Hepatocyte (in vitro differentiated cells): ENCODE data around the gene TAF4. TPM values are rescaled to one million over a fixed set of nuclear protein-coding genes. Genes with fewer than 3 reads are reported as not detected.

Source experiments
- DNase-seq: peaks from one replicate; pipeline ENCODE4 v3.0.0-alpha.2; 2016; ENCODE audit warnings: low spot score
- H2AFZ ChIP-seq: fragments of 200-600 bp; sonication (generic); 2 replicates; pipeline ENCODE4 v1.6.0; 2016; ENCODE audit warnings: antibody characterized with exemption, mild to moderate bottlenecking
- H3K27ac ChIP-seq: fragments of 200-600 bp; sonication (generic); 2 replicates; pipeline ENCODE4 v1.5.1; 2016; ENCODE audit warnings: mild to moderate bottlenecking
- H3K27me3 ChIP-seq: fragments of 200-600 bp; sonication (generic); 2 replicates; pipeline ENCODE4 v1.6.1; 2016
- H3K36me3 ChIP-seq: fragments of 200-600 bp; sonication (generic); replicated peaks from 2 replicates; pipeline ENCODE4 v1.5.1; 2016; ENCODE audit warnings: low read depth; ENCODE audit not compliant: insufficient read depth
- H3K4me1 ChIP-seq: fragments of 200-600 bp; sonication (generic); 2 replicates; pipeline ENCODE4 v1.5.1; 2016; ENCODE audit warnings: mild to moderate bottlenecking, moderate library complexity; ENCODE audit not compliant: insufficient read depth
- H3K4me2 ChIP-seq: fragments of 200-600 bp; sonication (generic); 2 replicates; pipeline ENCODE4 v1.6.0; 2016
- H3K4me3 ChIP-seq: fragments of 200-600 bp; sonication (generic); 2 replicates; pipeline ENCODE4 v1.5.1; 2016; ENCODE audit warnings: mild to moderate bottlenecking
- H3K79me2 ChIP-seq: fragments of 200-600 bp; sonication (generic); 2 replicates; pipeline ENCODE4 v1.6.0; 2017; ENCODE audit warnings: mild to moderate bottlenecking
- H3K9me2 ChIP-seq: fragments of 200-600 bp; sonication (generic); replicated peaks from 2 replicates; pipeline ENCODE4 v1.6.0; 2017; ENCODE audit warnings: mild to moderate bottlenecking; ENCODE audit not compliant: insufficient read depth
- H3K9me3 ChIP-seq: fragments of 200-600 bp; sonication (generic); 2 replicates; pipeline ENCODE4 v1.5.1; 2016; ENCODE audit warnings: low read depth, mild to moderate bottlenecking
- H4K20me1 ChIP-seq: fragments of 200-600 bp; sonication (generic); 2 replicates; pipeline ENCODE4 v1.6.0; 2016; ENCODE audit warnings: mild to moderate bottlenecking; ENCODE audit not compliant: insufficient read depth, poor library complexity, severe bottlenecking
- CTCF ChIP-seq: fragments of 200-600 bp; sonication (generic); IDR thresholded peaks from 2 replicates; pipeline ENCODE4 v1.5.1; 2016; ENCODE audit warnings: antibody characterized with exemption, mild to moderate bottlenecking; ENCODE audit not compliant: poor library complexity
- EZH2 ChIP-seq: fragments of 200-600 bp; sonication (generic); IDR thresholded peaks from 2 replicates; pipeline ENCODE4 v1.6.1; 2016; ENCODE audit warnings: antibody characterized with exemption, mild to moderate bottlenecking, borderline replicate concordance
- EZH2phosphoT487 ChIP-seq: fragments of 200-600 bp; sonication (generic); IDR thresholded peaks from one replicate; pipeline ENCODE4 v1.6.1; 2018; ENCODE audit warnings: antibody characterized with exemption, mild to moderate bottlenecking, low read depth, moderate library complexity; ENCODE audit not compliant: unreplicated experiment, severe bottlenecking
- whole genome bisulfite sequencing: methylation state at CpG from one replicate; pipeline ENCODE4 v1.1.6; 2016; ENCODE audit warnings: low lambda C conversion rate; ENCODE audit errors: missing lambda C conversion rate; 5-methylcytosine and 5-hydroxymethylcytosine counted together
- polyA plus RNA-seq: library from polyadenylated mRNA; unstranded; fragments of >200 nt; fragmentation: Nextera tagmentation; extraction: Ambion mirVana; gene quantifications from 2 replicates; pipeline ENCODE4 v1.2.1, GENCODE V29; 2016
- total RNA-seq: library from RNA; depleted of rRNA; stranded (reverse); fragments of >200 nt; gene quantifications from 2 replicates; pipeline ENCODE4 v1.2.3, GENCODE V29; 2014

The TAF4 gene
- total and polyA plus RNA-seq, 2 experiments from 2014 or later = 2.9 to 6.6 TPM

DNA sequence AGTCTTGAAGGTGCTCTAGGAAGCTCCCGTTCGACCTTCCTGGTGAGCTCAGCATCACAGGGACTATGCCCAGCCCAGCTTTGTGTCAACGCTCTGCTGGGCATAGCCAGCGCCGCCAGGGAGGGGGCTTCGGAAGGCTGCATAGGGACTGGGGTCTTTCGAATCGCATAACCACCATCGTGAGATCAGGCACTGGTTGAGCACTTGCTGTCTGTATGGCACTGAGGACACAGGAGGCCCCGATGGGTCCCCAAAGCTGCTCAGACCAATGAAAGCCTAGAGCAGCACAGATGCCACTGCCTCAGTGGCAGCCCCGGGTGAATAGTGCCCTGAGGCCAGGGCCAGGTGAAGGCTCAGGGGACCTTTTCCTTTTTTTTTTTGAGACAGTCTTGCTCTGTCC lies 96.7 kb downstream of the TAF4 start:
- Histone ChIP-seq H3K27ac (no peak overlapping the region), H3K79me2 (no peaks in the 10 kb centered on the region), H2AFZ (no peak overlapping the region), H3K4me1 (no peaks in the 10 kb centered on the region), H3K4me3 (no peak overlapping the region), H3K9me3 (no peaks in the 10 kb centered on the region), H3K27me3 (no peaks in the 10 kb centered on the region), H3K9me2 (no peaks in the 10 kb centered on the region), H3K36me3 (no peaks in the 10 kb centered on the region), H4K20me1 (no peaks in the 10 kb centered on the region), H3K4me2 (no peak overlapping the region)
- no peak for TF ChIP-seq EZH2phosphoT487
- TF ChIP-seq EZH2 = no peak
- TF ChIP-seq CTCF = no peak
- WGBS = 91% methylated on average over 11 of the region's 11 CpGs
- no peak for DNase-seq

GRCh38 chr20:61968036-61968810 lies 97.5 kb downstream of the TAF4 start:
- no peaks in the 10 kb centered on the region for H3K36me3 ChIP-seq
- no peak overlapping the region for H3K4me2 ChIP-seq
- H3K27me3 ChIP-seq = no peaks in the 10 kb centered on the region
- H3K4me3 ChIP-seq = no peak overlapping the region
- no peaks in the 10 kb centered on the region for H4K20me1 ChIP-seq
- no peak overlapping the region for H3K27ac ChIP-seq
- no peak overlapping the region for H2AFZ ChIP-seq
- TF ChIP-seq EZH2 = no peak
- no peak for TF ChIP-seq CTCF
- TF ChIP-seq EZH2phosphoT487 = no peak
- no peaks in the 10 kb centered on the region for H3K9me3 ChIP-seq
- H3K9me2 ChIP-seq = no peaks in the 10 kb centered on the region
- H3K79me2 ChIP-seq = no peaks in the 10 kb centered on the region
- H3K4me1 ChIP-seq = no peaks in the 10 kb centered on the region
- WGBS = 90% methylated on average over 22 of the region's 22 CpGs
- no peak for DNase-seq

DNA sequence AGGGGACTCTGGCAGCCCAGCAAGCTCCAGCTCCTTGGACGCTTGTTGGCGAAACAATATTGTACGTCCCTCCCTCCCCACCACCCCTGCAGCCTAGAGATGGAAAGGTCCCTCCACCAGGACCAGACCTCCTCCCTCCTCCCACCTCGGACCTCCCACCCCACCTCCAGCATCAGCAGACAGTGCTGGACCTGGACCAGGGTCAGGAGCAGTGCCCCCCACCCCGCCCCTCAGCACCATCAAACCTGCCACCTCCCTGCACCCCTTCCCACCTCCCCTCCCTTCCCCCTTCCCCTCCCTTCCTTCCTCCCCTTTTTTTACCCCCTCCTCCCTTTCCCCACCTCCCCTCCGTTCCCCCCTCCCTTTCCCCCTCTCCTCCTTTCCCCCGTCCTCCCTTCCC lies 98.4 kb downstream of the TAF4 start:
- Histone ChIP-seq H3K27ac (no peak overlapping the region), H3K36me3 (no peaks in the 10 kb centered on the region), H2AFZ (no peak overlapping the region), H3K4me2 (no peak overlapping the region), H3K79me2 (no peaks in the 10 kb centered on the region), H4K20me1 (no peaks in the 10 kb centered on the region), H3K4me3 (no peak overlapping the region), H3K4me1 (no peaks in the 10 kb centered on the region), H3K27me3 (no peaks in the 10 kb centered on the region), H3K9me3 (no peaks in the 10 kb centered on the region), H3K9me2 (no peaks in the 10 kb centered on the region)
- 85% methylated on average over 2 of the region's 7 CpGs for WGBS
- TF ChIP-seq CTCF = no peak
- TF ChIP-seq EZH2 = no peak
- TF ChIP-seq EZH2phosphoT487 = no peak
- DNase-seq = no peak
